Lung (tissue), 12 donors: ENCODE measurements around the gene COA1. TPM values are rescaled to one million over a fixed set of nuclear protein-coding genes. Genes with fewer than 3 reads are reported as not detected.

ENCODE experiments used
- ATAC-seq: fragments of 200-7000 bp; cut with Tn5 transposase; one replicate; pipeline ENCODE4 v1.9.1; 2020; ENCODE audit warnings: moderate number of reproducible peaks; ENCODE audit not compliant: insufficient read depth, low FRiP score
- DNase-seq, 3 donors: peaks; one replicate each; pipeline ENCODE4 v3.0.0-alpha.2; 2013 to 2017
- H3K27ac ChIP-seq, 2 donors: one replicate each; pipeline ENCODE4 v1.5.1; 2013; ENCODE audit warnings: mild to moderate bottlenecking in 2 of 2, moderate library complexity in 2 of 2, control low read depth in 1 of 2, inconsistent platforms in 1 of 2, low read depth in 1 of 2, low read length in 1 of 2
- H3K27me3 ChIP-seq, 3 donors: one replicate each; pipeline ENCODE4 v1.5.1; 2013; ENCODE audit warnings: low read length in 2 of 3; ENCODE audit not compliant: control insufficient read depth in 3 of 3, insufficient read depth in 3 of 3
- H3K36me3 ChIP-seq, 4 donors: one replicate each; pipeline ENCODE4 v1.5.1; 2013; ENCODE audit warnings: low read length in 4 of 4, mild to moderate bottlenecking in 1 of 4, moderate library complexity in 1 of 4; ENCODE audit not compliant: control insufficient read depth in 4 of 4, insufficient read depth in 4 of 4
- H3K4me1 ChIP-seq, 5 donors: one replicate each; pipeline ENCODE4 v1.5.1; 2013; ENCODE audit warnings: low read length in 5 of 5, mild to moderate bottlenecking in 2 of 5, moderate library complexity in 1 of 5; ENCODE audit not compliant: control insufficient read depth in 5 of 5, insufficient read depth in 5 of 5
- H3K4me3 ChIP-seq: one replicate; pipeline ENCODE4 v1.5.1; 2013; ENCODE audit warnings: mild to moderate bottlenecking, control low read depth, moderate library complexity
- H3K9ac ChIP-seq, 2 donors: one replicate each; pipeline ENCODE4 v1.5.1; 2013; ENCODE audit warnings: low read length in 2 of 2, control low read depth in 1 of 2; ENCODE audit not compliant: insufficient read depth in 1 of 2
- H3K9me3 ChIP-seq, 4 donors: one replicate each; pipeline ENCODE4 v1.5.1; 2013; ENCODE audit warnings: low read length in 3 of 4, mild to moderate bottlenecking in 1 of 4, moderate library complexity in 1 of 4; ENCODE audit not compliant: control insufficient read depth in 4 of 4, insufficient read depth in 3 of 4
- CTCF ChIP-seq: IDR thresholded peaks from 2 replicates; pipeline ENCODE4 v1.5.1; 2012; ENCODE audit warnings: mild to moderate bottlenecking; ENCODE audit errors: control extremely low read depth, extremely low read depth
- WGBS, 2 donors: extraction: QIAGEN DNeasy Blood & Tissue Kit; methylation state at CpG; one replicate each; pipeline ENCODE4 v1.1.7; 2013; 5-methylcytosine and 5-hydroxymethylcytosine counted together
- polyA plus RNA-seq, 2 donors: library from polyadenylated mRNA; stranded (reverse); fragments of 200-250 nt; gene quantifications; one replicate each; pipeline ENCODE4 v1.2.1, GENCODE V29; 2013
- total RNA-seq, 2 donors: library from RNA; depleted of rRNA in 1 of 2; stranded (reverse); fragments of >200 nt in 1 of 2; gene quantifications; one replicate each; pipeline ENCODE4 v1.2.1, GENCODE V29; 2014 to 2021
- donor health status: control.
- donor health status: control.
- donor health status: Bipolar disorder and iron deficiency.
- donor health status: healthy.
- donor health status: DM: yes; HTN: yes; CAD: no.

The COA1 gene
- total and polyA plus RNA-seq, 4 donors: 35.0 to 92.1 (median 42.6) TPM

- Histone ChIP-seq H3K27me3 (no peaks in the 10 kb centered on the region), H3K9ac (no peak overlapping the region), H3K27ac (no peak overlapping the region), H3K4me3 (no peak overlapping the region), H3K4me1 (peaks cover 0 to 35% (median 0%) of the 10 kb centered on the region in 5 donors), H3K36me3 (no peaks in the 10 kb centered on the region), H3K9me3 (no peaks in the 10 kb centered on the region)
- ATAC-seq: no peak
- no peak for TF ChIP-seq CTCF
- no peak for DNase-seq
- WGBS, 2 donors: 72 to 77% methylated on average over 4 of the region's 4 CpGs
Measured at GRCh38 chr7:43754596-43754995, 25.3 kb upstream of the COA1 start.

DNA sequence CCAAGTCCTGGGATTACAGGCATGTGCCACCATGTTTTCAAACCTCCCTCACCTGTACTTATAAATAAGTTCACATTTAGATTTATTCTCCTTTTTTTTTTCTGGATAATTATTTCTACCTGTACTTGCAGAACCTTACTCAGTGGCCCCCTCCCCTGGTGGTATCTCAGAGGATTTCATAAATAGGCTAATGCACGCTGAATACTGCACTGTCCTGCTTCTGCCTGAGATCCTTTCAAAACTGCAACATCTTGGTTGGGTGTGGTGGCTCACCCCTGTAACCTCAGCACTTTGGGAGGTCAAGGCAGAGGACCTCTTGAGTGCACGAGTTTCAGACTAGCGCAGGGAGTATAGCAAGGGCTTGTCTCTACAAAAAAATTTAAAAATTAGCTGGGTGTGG lies 24.5 kb upstream of the COA1 start:
- TF ChIP-seq CTCF: no peak
- 82 to 88% methylated on average over 3 of the region's 3 CpGs for WGBS, 2 donors
- H3K9me3 ChIP-seq: no peaks in the 10 kb centered on the region

DNA sequence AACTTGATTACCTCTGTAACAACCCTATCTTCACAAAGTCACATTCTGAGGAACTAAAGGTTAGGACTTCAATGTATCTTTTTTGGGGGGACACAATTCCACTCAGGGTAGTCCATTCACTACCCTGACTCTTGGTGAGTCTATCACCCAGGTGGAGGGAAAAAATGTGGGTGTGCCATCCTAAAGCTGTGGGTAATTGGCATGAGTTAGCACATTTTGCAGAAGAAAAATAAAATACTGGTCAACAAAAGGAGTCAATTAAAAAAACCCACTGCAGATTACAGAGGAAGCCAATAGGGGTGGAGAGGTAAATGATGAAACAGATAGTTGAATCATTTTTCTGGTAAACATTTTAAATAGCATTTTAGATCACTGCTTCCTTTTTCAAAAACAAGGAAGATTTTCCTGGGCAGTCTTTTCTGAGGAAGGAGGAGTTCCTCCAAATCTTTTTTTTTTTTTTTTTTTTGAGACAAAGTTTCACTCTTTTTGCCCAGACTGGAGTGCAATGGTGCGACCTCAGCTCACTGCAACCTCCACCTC lies 24.0 kb upstream of the COA1 start:
- no peaks in the 10 kb centered on the region for H3K9me3 ChIP-seq
- no peak for TF ChIP-seq CTCF
- no peak overlapping the region for H3K4me3 ChIP-seq
- H3K36me3 ChIP-seq: no peaks in the 10 kb centered on the region
- DNase-seq (no peak), ATAC-seq (no peak)
- H3K4me1 ChIP-seq: peaks cover 0 to 40% (median 0%) of the 10 kb centered on the region in 5 donors
- 63 to 78% methylated on average over 1 of the region's 1 CpG for WGBS, 2 donors
- no peaks in the 10 kb centered on the region for H3K27me3 ChIP-seq
- H3K9ac ChIP-seq: no peak overlapping the region
- no peak overlapping the region for H3K27ac ChIP-seq

More for the DNA sequence above, 24.5 kb upstream of the COA1 start:
- DNase-seq (no peak), ATAC-seq (no peak)
- peaks cover 0 to 37% (median 0%) of the 10 kb centered on the region in 5 donors for H3K4me1 ChIP-seq
- no peak overlapping the region for H3K4me3 ChIP-seq
- H3K36me3 ChIP-seq: no peaks in the 10 kb centered on the region
- H3K9ac ChIP-seq: no peak overlapping the region
- H3K27me3 ChIP-seq: no peaks in the 10 kb centered on the region
- no peak overlapping the region for H3K27ac ChIP-seq

- no peak overlapping the region for H3K27ac ChIP-seq
- no peak for DNase-seq
- ATAC-seq: no peak
- TF ChIP-seq CTCF: no peak
- 79 to 93% methylated on average over 3 of the region's 3 CpGs for WGBS, 2 donors
- no peak overlapping the region for H3K9ac ChIP-seq
- H3K4me3 ChIP-seq: no peak overlapping the region
- no peaks in the 10 kb centered on the region for H3K27me3 ChIP-seq
- H3K9me3 ChIP-seq: no peaks in the 10 kb centered on the region
- peaks cover 0 to 34% (median 0%) of the 10 kb centered on the region in 5 donors for H3K4me1 ChIP-seq
- H3K36me3 ChIP-seq: no peaks in the 10 kb centered on the region
Measured at GRCh38 chr7:43752411-43752810, 23.1 kb upstream of the COA1 start.
